ENCODE data around the gene PDE1C. TPM values are rescaled to one million over a fixed set of nuclear protein-coding genes. Genes with fewer than 3 reads are reported as not detected.
A peak's percentile ranks its signal among the peaks of the same experiment; 100 is the strongest.

Gene PDE1C
- total RNA-seq, 3 donors from 2014 or later (not counting 1 experiment from before 2014, with no cell fraction given), result not detected

- peak overlapping the region; percentile 21 for H3K4me3 Mint-ChIP-seq
These were observed 1.4 kb upstream of the PDE1C start for GRCh38 chr7:32071466-32072091.

GRCh38 chr7:32070051-32070405 lies 179 bp downstream of the PDE1C start:
- Mint-ChIP-seq H3K4me3 (no peak overlapping the region), H3K4me1 (no peaks in the 10 kb centered on the region), H3K9me3 (no peaks in the 10 kb centered on the region), H3K27ac (no peak overlapping the region), H3K36me3 (no peaks in the 10 kb centered on the region), H3K27me3 (ENCODE audit: low read depth in 2 of 2) (peaks cover 17 to 31% of the 10 kb centered on the region in 2 donors)
- H3K36me3 ChIP-seq (ENCODE audit: control insufficient read depth, insufficient read depth, low read length), result no peaks in the 10 kb centered on the region
- WGBS (ENCODE audit: insufficient coverage), result 27% methylated on average over 9 of the region's 9 CpGs
- peaks cover 15% of the 10 kb centered on the region for H3K27me3 ChIP-seq (ENCODE audit: control insufficient read depth, insufficient read depth, low read length)
- no peak for TF ChIP-seq CTCF (IDR thresholded peaks at IDR 0.05)
- intact Hi-C loops (cut with micrococcal nuclease), result no loop called here
- no peak overlapping the region for H3K4me3 ChIP-seq (ENCODE audit: low read length)
- no peak for ATAC-seq
- peaks cover 9% of the 10 kb centered on the region for H3K4me1 ChIP-seq (ENCODE audit: control insufficient read depth, insufficient read depth, low read length)
- DNase-seq, result no peak
- no peak overlapping the region for H3K27ac ChIP-seq (ENCODE audit: low read length)
- H3K9me3 ChIP-seq (ENCODE audit: control insufficient read depth, insufficient read depth, low read length), result no peaks in the 10 kb centered on the region

More at GRCh38 chr7:32071466-32072091, 1.4 kb upstream of the PDE1C start:
- no peaks in the 10 kb centered on the region for H3K4me1 Mint-ChIP-seq
- no peaks in the 10 kb centered on the region for H3K9me3 Mint-ChIP-seq
- Histone ChIP-seq H3K27ac (ENCODE audit: low read length) (no peak overlapping the region), H3K36me3 (ENCODE audit: control insufficient read depth, insufficient read depth, low read length) (no peaks in the 10 kb centered on the region), H3K9me3 (ENCODE audit: control insufficient read depth, insufficient read depth, low read length) (no peaks in the 10 kb centered on the region), H3K4me1 (ENCODE audit: control insufficient read depth, insufficient read depth, low read length) (peaks cover 9% of the 10 kb centered on the region), H3K4me3 (ENCODE audit: low read length) (no peak overlapping the region), H3K27me3 (ENCODE audit: control insufficient read depth, insufficient read depth, low read length) (peaks cover 15% of the 10 kb centered on the region)
- intact Hi-C loops (cut with micrococcal nuclease), result no loop called here
- H3K27me3 Mint-ChIP-seq (ENCODE audit: low read depth in 2 of 2), result peaks cover 23 to 31% of the 10 kb centered on the region in 2 donors
- H3K36me3 Mint-ChIP-seq, result no peaks in the 10 kb centered on the region
- 76% methylated on average over 5 of the region's 6 CpGs for WGBS (ENCODE audit: insufficient coverage)
- no peak for TF ChIP-seq CTCF (IDR thresholded peaks at IDR 0.05)
- H3K27ac Mint-ChIP-seq, result no peak overlapping the region
- no peak for ATAC-seq
- DNase-seq, result no peak

GRCh38 chr7:32069116-32069650 lies 1.0 kb downstream of the PDE1C start:
- Histone ChIP-seq H3K36me3 (ENCODE audit: control insufficient read depth, insufficient read depth, low read length) (no peaks in the 10 kb centered on the region), H3K27ac (ENCODE audit: low read length) (no peak overlapping the region), H3K27me3 (ENCODE audit: control insufficient read depth, insufficient read depth, low read length) (peaks cover 15% of the 10 kb centered on the region), H3K9me3 (ENCODE audit: control insufficient read depth, insufficient read depth, low read length) (no peaks in the 10 kb centered on the region), H3K4me1 (ENCODE audit: control insufficient read depth, insufficient read depth, low read length) (peaks cover 9% of the 10 kb centered on the region), H3K4me3 (ENCODE audit: low read length) (no peak overlapping the region)
- TF ChIP-seq CTCF (IDR thresholded peaks at IDR 0.05), result no peak
- H3K9me3 Mint-ChIP-seq, result no peaks in the 10 kb centered on the region
- ATAC-seq (no peak), DNase-seq (no peak)
- H3K27ac Mint-ChIP-seq, result no peak overlapping the region
- no peak overlapping the region for H3K4me3 Mint-ChIP-seq
- intact Hi-C loops (cut with micrococcal nuclease), result loop anchor here (10.0 kb wide), 1 partner anchor 324 kb away; no protein-coding TSS in a partner anchor
- no peaks in the 10 kb centered on the region for H3K36me3 Mint-ChIP-seq
- peaks cover 12 to 31% of the 10 kb centered on the region in 2 donors for H3K27me3 Mint-ChIP-seq (ENCODE audit: low read depth in 2 of 2)
- H3K4me1 Mint-ChIP-seq, result no peaks in the 10 kb centered on the region

All from natural killer cell (primary cell).